Fibroblast of villous mesenchyme (primary cell): ENCODE measurements around the gene MGMT. TPM values are rescaled to one million over a fixed set of nuclear protein-coding genes. Genes with fewer than 3 reads are reported as not detected.

Experiments used
- DNase-seq: peaks from one replicate; pipeline ENCODE4 v3.0.0-alpha.2; 2010; ENCODE audit warnings: low read depth
- H3K4me3 ChIP-seq: 2 replicates; pipeline ENCODE4 v1.5.1; 2011; ENCODE audit warnings: low read depth, mild to moderate bottlenecking, low read length
- total RNA-seq: library from RNA; depleted of rRNA; stranded (reverse); fragments of >200 nt; gene quantifications from 2 replicates; pipeline ENCODE4 v1.2.3, GENCODE V29; 2012
- TF ChIP-seq, protein P1 (sequence below): IDR thresholded peaks from 2 replicates; pipeline ENCODE4 v1.5.1; 2012; ENCODE audit warnings: low read depth, mild to moderate bottlenecking, low read length; ENCODE audit not compliant: insufficient read depth

The MGMT gene
- total RNA-seq, 1 donor, result 10.4 TPM

GRCh38 chr10:129760003-129760315 lies 292.9 kb downstream of the MGMT start:
- no peak for DNase-seq
- H3K4me3 ChIP-seq, result no peak overlapping the region
- TF ChIP-seq, protein P1, sequence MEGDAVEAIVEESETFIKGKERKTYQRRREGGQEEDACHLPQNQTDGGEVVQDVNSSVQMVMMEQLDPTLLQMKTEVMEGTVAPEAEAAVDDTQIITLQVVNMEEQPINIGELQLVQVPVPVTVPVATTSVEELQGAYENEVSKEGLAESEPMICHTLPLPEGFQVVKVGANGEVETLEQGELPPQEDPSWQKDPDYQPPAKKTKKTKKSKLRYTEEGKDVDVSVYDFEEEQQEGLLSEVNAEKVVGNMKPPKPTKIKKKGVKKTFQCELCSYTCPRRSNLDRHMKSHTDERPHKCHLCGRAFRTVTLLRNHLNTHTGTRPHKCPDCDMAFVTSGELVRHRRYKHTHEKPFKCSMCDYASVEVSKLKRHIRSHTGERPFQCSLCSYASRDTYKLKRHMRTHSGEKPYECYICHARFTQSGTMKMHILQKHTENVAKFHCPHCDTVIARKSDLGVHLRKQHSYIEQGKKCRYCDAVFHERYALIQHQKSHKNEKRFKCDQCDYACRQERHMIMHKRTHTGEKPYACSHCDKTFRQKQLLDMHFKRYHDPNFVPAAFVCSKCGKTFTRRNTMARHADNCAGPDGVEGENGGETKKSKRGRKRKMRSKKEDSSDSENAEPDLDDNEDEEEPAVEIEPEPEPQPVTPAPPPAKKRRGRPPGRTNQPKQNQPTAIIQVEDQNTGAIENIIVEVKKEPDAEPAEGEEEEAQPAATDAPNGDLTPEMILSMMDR, result no peak

GRCh38 chr10:129760416-129760815 lies 293.4 kb downstream of the MGMT start:
- H3K4me3 ChIP-seq, result no peak overlapping the region
- TF ChIP-seq, protein P1, result no peak
- DNase-seq, result no peak

DNA sequence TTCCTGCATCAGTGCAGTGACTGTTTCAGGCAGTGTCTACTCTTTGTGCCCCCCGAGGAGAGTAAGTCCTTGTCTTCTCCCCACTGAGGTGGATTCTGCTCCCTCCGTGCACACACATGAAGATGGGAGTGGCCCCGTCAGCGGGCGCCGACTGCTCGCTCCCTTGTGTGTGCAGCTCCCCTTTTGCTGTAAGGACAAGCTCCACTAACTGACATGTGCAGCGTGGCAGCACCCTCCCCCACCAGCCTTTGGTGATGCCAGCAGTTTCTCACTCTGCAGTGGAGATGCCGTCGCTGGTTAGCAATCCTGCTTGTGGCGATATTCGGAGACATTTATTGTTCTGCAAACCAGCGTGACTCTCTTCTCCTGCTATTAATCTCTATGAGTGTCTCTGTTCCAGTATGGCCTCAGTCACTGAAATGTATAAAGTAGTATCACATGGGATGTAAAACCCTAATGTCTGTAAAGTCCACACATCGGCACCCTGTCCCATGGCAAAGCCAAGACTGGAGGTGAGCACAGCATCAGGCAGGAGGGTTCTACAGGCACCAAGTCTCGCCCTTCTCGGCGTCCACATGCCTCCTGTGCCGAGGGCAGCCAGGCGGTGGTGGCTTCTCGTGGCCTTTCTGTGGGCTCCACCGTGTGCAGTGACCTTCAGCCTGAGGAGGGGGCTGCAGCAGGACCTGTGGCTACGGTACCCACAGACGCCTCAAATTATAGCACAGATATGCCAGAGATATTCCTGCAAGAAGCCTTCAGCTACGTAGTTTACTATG lies 294.3 kb downstream of the MGMT start:
- TF ChIP-seq, protein P1, result no peak
- DNase-seq, result no peak
- no peak overlapping the region for H3K4me3 ChIP-seq

DNA sequence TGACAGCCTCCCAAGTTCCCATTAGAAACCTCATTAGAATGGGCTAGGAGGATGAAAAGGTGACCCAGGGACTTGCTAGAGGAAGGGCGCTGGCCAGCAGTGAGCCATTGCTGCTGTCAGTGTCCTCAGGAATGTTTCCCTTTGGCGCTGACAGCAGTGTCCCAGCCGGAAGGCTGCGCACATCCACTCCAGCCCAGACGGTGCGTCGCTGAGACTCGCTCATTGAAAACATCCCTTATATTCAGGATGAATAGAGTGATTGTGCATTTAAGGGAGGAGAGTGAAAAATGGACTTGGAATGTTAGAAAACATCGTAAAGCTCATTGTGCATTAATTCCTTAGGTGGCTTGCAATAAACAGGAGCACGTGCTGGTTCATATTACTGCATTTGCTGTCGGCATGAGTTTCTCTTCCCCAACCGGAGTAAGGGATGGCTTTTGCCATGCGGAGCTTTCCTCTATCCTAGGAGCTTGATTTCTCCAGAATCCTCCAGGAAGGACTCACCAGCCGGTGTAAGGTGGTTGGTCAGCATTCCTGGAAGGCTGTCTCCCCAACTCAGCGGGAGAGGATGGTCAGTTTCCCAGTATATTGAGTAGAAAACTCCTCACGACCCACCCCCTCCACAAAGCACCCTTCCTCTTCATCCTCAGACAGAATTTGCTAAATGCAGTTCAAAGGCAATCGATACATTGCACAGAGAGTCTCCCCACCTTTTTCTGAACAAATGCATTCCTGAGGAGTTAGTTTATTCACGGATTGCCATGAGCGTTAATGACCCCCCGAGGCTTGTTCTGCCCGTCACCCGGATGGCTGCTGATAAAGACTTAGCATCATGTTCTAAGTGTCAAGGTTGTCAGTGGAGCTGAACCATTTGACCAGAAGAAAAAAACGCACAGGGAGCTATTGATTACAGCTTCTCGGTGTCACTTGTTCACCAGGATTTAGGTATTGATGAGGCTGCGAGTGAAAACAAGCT lies 295.2 kb downstream of the MGMT start:
- TF ChIP-seq, protein P1, result no peak
- no peak overlapping the region for H3K4me3 ChIP-seq
- DNase-seq, result no peak

- no peak overlapping the region for H3K4me3 ChIP-seq
- TF ChIP-seq, protein P1, result no peak
- DNase-seq, result no peak
Observed at GRCh38 chr10:129764011-129764900, 297.2 kb downstream of the MGMT start.

GRCh38 chr10:129764901-129765663 lies 298.0 kb downstream of the MGMT start:
- H3K4me3 ChIP-seq, result no peak overlapping the region
- DNase-seq, result no peak
- TF ChIP-seq, protein P1, result no peak
